OCI-LY3 (cell line): ENCODE measurements around the gene DNPEP.

Experiments
- EZH2phosphoT487 ChIP-seq: fragments of 200-600 bp; shearing (Covaris generic); IDR thresholded peaks from 2 replicates; pipeline ENCODE4 v1.6.1; 2018; ENCODE audit warnings: antibody characterized with exemption, mixed run types, low read depth
- TF ChIP-seq, protein P1 (sequence below): fragments of 200-600, 300-600 bp; sonication (generic); IDR thresholded peaks from 2 replicates; pipeline ENCODE4 v1.5.1; 2014; ENCODE audit warnings: antibody characterized with exemption, low read length, low read depth

DNA sequence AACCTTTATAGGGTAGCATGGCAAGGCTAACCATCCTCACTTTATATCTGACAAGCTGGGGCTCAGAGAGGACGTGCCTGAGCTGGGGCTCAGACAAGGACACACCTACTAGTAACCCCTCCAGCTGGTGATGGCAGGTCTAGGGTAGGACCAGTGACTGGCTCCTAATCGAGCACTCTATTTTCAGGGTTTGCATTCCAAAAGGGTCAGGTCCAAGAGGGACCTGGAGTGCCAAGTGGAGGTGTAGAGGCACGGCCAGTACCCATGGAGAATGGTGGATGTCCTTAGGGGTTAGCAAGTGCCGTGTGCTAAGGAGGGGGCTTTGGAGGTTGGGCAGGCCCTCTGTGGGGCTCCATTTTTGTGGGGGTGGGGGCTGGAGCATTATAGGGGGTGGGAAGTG is 29.2 kb upstream of the DNPEP start:
- TF ChIP-seq, protein P1, sequence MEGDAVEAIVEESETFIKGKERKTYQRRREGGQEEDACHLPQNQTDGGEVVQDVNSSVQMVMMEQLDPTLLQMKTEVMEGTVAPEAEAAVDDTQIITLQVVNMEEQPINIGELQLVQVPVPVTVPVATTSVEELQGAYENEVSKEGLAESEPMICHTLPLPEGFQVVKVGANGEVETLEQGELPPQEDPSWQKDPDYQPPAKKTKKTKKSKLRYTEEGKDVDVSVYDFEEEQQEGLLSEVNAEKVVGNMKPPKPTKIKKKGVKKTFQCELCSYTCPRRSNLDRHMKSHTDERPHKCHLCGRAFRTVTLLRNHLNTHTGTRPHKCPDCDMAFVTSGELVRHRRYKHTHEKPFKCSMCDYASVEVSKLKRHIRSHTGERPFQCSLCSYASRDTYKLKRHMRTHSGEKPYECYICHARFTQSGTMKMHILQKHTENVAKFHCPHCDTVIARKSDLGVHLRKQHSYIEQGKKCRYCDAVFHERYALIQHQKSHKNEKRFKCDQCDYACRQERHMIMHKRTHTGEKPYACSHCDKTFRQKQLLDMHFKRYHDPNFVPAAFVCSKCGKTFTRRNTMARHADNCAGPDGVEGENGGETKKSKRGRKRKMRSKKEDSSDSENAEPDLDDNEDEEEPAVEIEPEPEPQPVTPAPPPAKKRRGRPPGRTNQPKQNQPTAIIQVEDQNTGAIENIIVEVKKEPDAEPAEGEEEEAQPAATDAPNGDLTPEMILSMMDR, result no peak
- TF ChIP-seq EZH2phosphoT487, result no peak
